CD14-positive monocyte (primary cell): ENCODE measurements around the gene AQP12A. TPM values are rescaled to one million over a fixed set of nuclear protein-coding genes. Genes with fewer than 3 reads are reported as not detected.

ENCODE experiments used
- DNase-seq, 3 donors: peaks; one replicate each; pipeline ENCODE4 v3.0.0-alpha.2; 2011 to 2022
- H2AFZ ChIP-seq: 2 replicates; pipeline ENCODE4 v1.6.0; 2012; ENCODE audit warnings: mild to moderate bottlenecking, low read depth, low read length, inconsistent platforms; ENCODE audit not compliant: insufficient read depth, poor library complexity, severe bottlenecking
- H3K27ac ChIP-seq, 2 donors: 1 replicate in 1 of 2; 2 replicates in 1 of 2; pipeline ENCODE4 v1.5.1; 2012 to 2013; ENCODE audit warnings: low read length in 2 of 2, control low read depth in 1 of 2, inconsistent platforms in 1 of 2, low read depth in 1 of 2, mild to moderate bottlenecking in 1 of 2
- H3K27me3 ChIP-seq, 2 donors: one replicate each; pipeline versions ENCODE4 v1.6.0 to v1.6.1; 2011 to 2013; ENCODE audit warnings: low read length in 2 of 2; ENCODE audit not compliant: control insufficient read depth in 2 of 2, insufficient read depth in 2 of 2
- H3K36me3 ChIP-seq, 2 donors: replicated peaks in 1 of 2; 1 replicate in 1 of 2; 2 replicates in 1 of 2; pipeline versions ENCODE4 v1.5.1 to v1.6.1; 2012 to 2013; ENCODE audit warnings: low read length in 2 of 2, control low read depth in 1 of 2, inconsistent platforms in 1 of 2, mild to moderate bottlenecking in 1 of 2; ENCODE audit not compliant: insufficient read depth in 2 of 2, control insufficient read depth in 1 of 2
- H3K4me1 ChIP-seq, 2 donors: 1 replicate in 1 of 2; 2 replicates in 1 of 2; pipeline versions ENCODE4 v1.5.1 to v1.6.1; 2012 to 2013; ENCODE audit warnings: low read length in 2 of 2, control low read depth in 1 of 2, inconsistent platforms in 1 of 2, mild to moderate bottlenecking in 1 of 2, moderate library complexity in 1 of 2; ENCODE audit not compliant: insufficient read depth in 2 of 2, control insufficient read depth in 1 of 2
- H3K4me2 ChIP-seq: replicated peaks from 2 replicates; pipeline ENCODE3; 2012; ENCODE audit warnings: low read length, moderate library complexity, mild to moderate bottlenecking; ENCODE audit not compliant: poor library complexity, severe bottlenecking; ENCODE audit errors: extremely low read depth
- H3K4me3 ChIP-seq, 3 experiments: fragments of 200-600 bp in 1 of 3; sonication (generic) in 1 of 3; replicated peaks in 1 of 3; 1 replicate in 2 of 3; 2 replicates in 1 of 3; pipeline ENCODE4 v1.5.1; 2011 to 2013; ENCODE audit warnings: low read length in 3 of 3, mild to moderate bottlenecking in 3 of 3, control low read depth in 2 of 3, low read depth in 2 of 3, inconsistent platforms in 1 of 3, moderate library complexity in 1 of 3
- H3K79me2 ChIP-seq: 2 replicates; pipeline ENCODE4 v1.6.0; 2012; ENCODE audit warnings: mild to moderate bottlenecking, control low read depth, inconsistent platforms, low read length, moderate library complexity; ENCODE audit not compliant: insufficient read depth
- H3K9ac ChIP-seq: 2 replicates; pipeline ENCODE4 v1.6.0; 2017; ENCODE audit warnings: low read length, mild to moderate bottlenecking; ENCODE audit not compliant: insufficient read depth, poor library complexity, severe bottlenecking
- H3K9me3 ChIP-seq, 2 donors: replicated peaks in 1 of 2; 1 replicate in 1 of 2; 2 replicates in 1 of 2; pipeline versions ENCODE4 v1.5.1 to v1.6.1; 2012 to 2013; ENCODE audit warnings: low read length in 2 of 2, control low read depth in 1 of 2; ENCODE audit not compliant: control insufficient read depth in 1 of 2, insufficient read depth in 1 of 2
- H4K20me1 ChIP-seq: 2 replicates; pipeline ENCODE4 v1.6.0; 2012; ENCODE audit warnings: mild to moderate bottlenecking, low read length, control low read depth, moderate library complexity; ENCODE audit not compliant: insufficient read depth
- H3K27ac Mint-ChIP-seq, 7 donors: one replicate each; pipeline ENCODE4 v1.8.0; 2020; ENCODE audit warnings: mild to moderate bottlenecking in 7 of 7, mixed read lengths in 7 of 7, moderate library complexity in 6 of 7, inconsistent platforms in 2 of 7
- H3K27me3 Mint-ChIP-seq, 3 donors: one replicate each; pipeline ENCODE4 v1.8.0; 2021 to 2022; ENCODE audit warnings: low read depth in 3 of 3, mild to moderate bottlenecking in 3 of 3, mixed read lengths in 3 of 3, moderate library complexity in 3 of 3, inconsistent platforms in 1 of 3
- H3K36me3 Mint-ChIP-seq, 2 donors: one replicate each; pipeline ENCODE4 v1.8.0; 2020; ENCODE audit warnings: mixed read lengths in 2 of 2, inconsistent platforms in 1 of 2, mild to moderate bottlenecking in 1 of 2
- H3K4me1 Mint-ChIP-seq: one replicate; pipeline ENCODE4 v1.8.0; 2020; ENCODE audit warnings: mild to moderate bottlenecking, mixed read lengths
- H3K4me3 Mint-ChIP-seq, 2 donors: one replicate each; pipeline ENCODE4 v1.8.0; 2020; ENCODE audit warnings: mild to moderate bottlenecking in 2 of 2, mixed read lengths in 2 of 2, moderate library complexity in 1 of 2
- H3K9me3 Mint-ChIP-seq, 7 donors: one replicate each; pipeline ENCODE4 v1.8.0; 2020 to 2022; ENCODE audit warnings: mixed read lengths in 7 of 7, mild to moderate bottlenecking in 6 of 7, moderate library complexity in 6 of 7, inconsistent platforms in 2 of 7
- CTCF ChIP-seq: fragments of 200-600 bp; IDR thresholded peaks from one replicate; pipeline ENCODE4 v1.8.0; 2022; ENCODE audit warnings: antibody characterized with exemption, mild to moderate bottlenecking
- WGBS: methylation state at CpG from one replicate; pipeline ENCODE4 v1.1.5; 2013; ENCODE audit warnings: missing lambda C conversion rate; ENCODE audit not compliant: insufficient coverage; 5-methylcytosine and 5-hydroxymethylcytosine counted together
- intact Hi-C, 2 donors: fragments of 100-400 bp; cut with micrococcal nuclease; formaldehyde crosslinking; loops; one replicate each; pipeline versions ENCODE4 v1.15.0 to v1.15.1; 2023
- polyA plus RNA-seq, 3 donors: library from polyadenylated mRNA; depleted of rRNA in 1 of 3; unstranded in 2 of 3; stranded (reverse) in 1 of 3; fragments of 300-500 nt in 2 of 3; fragments of >200 nt in 1 of 3; fragmentation: Illumina TruSeq in 2 of 3; gene quantifications; 1 replicate in 2 of 3; 2 replicates in 1 of 3; pipeline ENCODE4 v1.2.3, GENCODE V29; 2012 to 2021

Gene AQP12A
- polyA plus RNA-seq, 3 donors = not detected

- no peak overlapping the region for H3K9ac ChIP-seq
- 95% methylated on average over 8 of the region's 14 CpGs for WGBS
- Mint-ChIP-seq H3K36me3 (no peaks in the 10 kb centered on the region), H3K4me3 (no peak overlapping the region), H3K27ac (no peak overlapping the region), H3K9me3 (peaks cover 0 to 2% (median 0%) of the 10 kb centered on the region in 7 donors), H3K27me3 (peaks cover 0 to 6% (median 3%) of the 10 kb centered on the region in 3 donors), H3K4me1 (no peaks in the 10 kb centered on the region)
- no peaks in the 10 kb centered on the region for H3K36me3 ChIP-seq
- no peak for TF ChIP-seq CTCF
- H3K27ac ChIP-seq = no peak overlapping the region
- H3K27me3 ChIP-seq = no peaks in the 10 kb centered on the region
- intact Hi-C loops = no loop called here
- no peaks in the 10 kb centered on the region for H3K4me1 ChIP-seq
- no peak overlapping the region for H3K4me3 ChIP-seq
- no peaks in the 10 kb centered on the region for H3K9me3 ChIP-seq
- no peaks in the 10 kb centered on the region for H3K79me2 ChIP-seq
- H2AFZ ChIP-seq = no peak overlapping the region
- no peak overlapping the region for H3K4me2 ChIP-seq
- no peak for DNase-seq
- H4K20me1 ChIP-seq = no peaks in the 10 kb centered on the region
Observed at GRCh38 chr2:240726876-240727275, 35.2 kb downstream of the AQP12A start.

GRCh38 chr2:240727439-240727838, 35.8 kb downstream of the AQP12A start:
- DNase-seq = no peak
- no peaks in the 10 kb centered on the region for H3K4me1 ChIP-seq
- 67% methylated on average over 12 of the region's 14 CpGs for WGBS
- no peak overlapping the region for H3K27ac Mint-ChIP-seq
- H3K4me2 ChIP-seq = no peak overlapping the region
- no peak for TF ChIP-seq CTCF
- H3K27me3 Mint-ChIP-seq = peaks cover 0 to 7% (median 6%) of the 10 kb centered on the region in 3 donors
- H3K9ac ChIP-seq = no peak overlapping the region
- H3K27me3 ChIP-seq = no peaks in the 10 kb centered on the region
- no peaks in the 10 kb centered on the region for H3K9me3 ChIP-seq
- no peaks in the 10 kb centered on the region for H3K79me2 ChIP-seq
- no peak overlapping the region for H3K4me3 Mint-ChIP-seq
- no peaks in the 10 kb centered on the region for H3K36me3 Mint-ChIP-seq
- H3K36me3 ChIP-seq = no peaks in the 10 kb centered on the region
- H3K27ac ChIP-seq = no peak overlapping the region
- H2AFZ ChIP-seq = no peak overlapping the region
- peaks cover 0 to 2% (median 0%) of the 10 kb centered on the region in 7 donors for H3K9me3 Mint-ChIP-seq
- H3K4me3 ChIP-seq = no peak overlapping the region
- no peaks in the 10 kb centered on the region for H4K20me1 ChIP-seq
- no peaks in the 10 kb centered on the region for H3K4me1 Mint-ChIP-seq
- intact Hi-C loops = no loop called here
